HG03521 (cell line): ENCODE results near the gene RCN1.
"Not testable (repeated sequence)": the region's sequence is repeated elsewhere in the genome, so short reads cannot be mapped to it uniquely, and the experiment has no call there.

Experiments
- ATAC-seq: cut with Tn5 transposase; IDR thresholded peaks from one replicate; pipeline ENCODE4 v1.9.1; 2021; ENCODE audit warnings: mild to moderate bottlenecking, moderate library complexity; ENCODE audit not compliant: unreplicated experiment

Gene RCN1

DNA sequence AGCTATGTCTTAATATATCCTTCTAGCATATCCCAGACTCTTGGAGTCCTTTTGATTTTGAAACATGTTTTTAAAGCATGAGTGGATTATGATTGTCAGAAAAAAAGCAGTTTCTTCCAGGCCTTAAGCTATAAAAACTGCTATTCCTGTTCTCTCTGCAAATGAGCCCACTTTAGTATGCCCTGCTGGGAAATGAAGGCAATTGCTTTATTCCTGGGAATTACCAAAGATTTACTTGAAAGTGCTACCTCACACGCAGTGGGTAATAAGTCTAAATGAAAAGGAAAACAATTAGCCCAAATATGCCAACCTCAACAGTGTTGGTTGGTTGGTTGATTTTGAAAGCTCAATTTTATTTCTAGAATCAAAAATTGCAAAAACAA, 17.2 kb upstream of the RCN1 start:
- ATAC-seq = no peak

GRCh38 chr11:32079553-32079952, 11.3 kb upstream of the RCN1 start:
- ATAC-seq = no peak

GRCh38 chr11:32080361-32080980, 10.4 kb upstream of the RCN1 start:
- ATAC-seq = no peak

GRCh38 chr11:32081129-32081641, 9.7 kb upstream of the RCN1 start:
- no peak for ATAC-seq

DNA sequence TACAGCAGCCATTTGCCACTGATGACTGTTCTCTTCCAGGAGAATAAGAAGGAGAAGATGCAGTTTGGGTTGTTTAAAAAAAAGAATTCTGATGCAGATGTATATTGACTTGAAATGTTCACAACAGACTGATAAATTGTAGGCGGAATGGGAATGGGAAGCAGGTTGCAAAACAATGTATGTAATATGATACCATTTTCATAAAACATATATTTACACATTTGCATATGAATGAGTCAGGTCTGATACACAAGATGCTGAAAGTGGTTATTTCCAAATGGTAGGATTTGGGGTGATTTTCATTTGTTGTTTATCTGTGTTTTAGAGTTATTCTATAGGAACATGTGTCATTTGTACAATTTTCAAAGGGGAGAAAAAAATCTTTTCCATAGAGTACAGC, 9.0 kb upstream of the RCN1 start:
- ATAC-seq = no peak

DNA sequence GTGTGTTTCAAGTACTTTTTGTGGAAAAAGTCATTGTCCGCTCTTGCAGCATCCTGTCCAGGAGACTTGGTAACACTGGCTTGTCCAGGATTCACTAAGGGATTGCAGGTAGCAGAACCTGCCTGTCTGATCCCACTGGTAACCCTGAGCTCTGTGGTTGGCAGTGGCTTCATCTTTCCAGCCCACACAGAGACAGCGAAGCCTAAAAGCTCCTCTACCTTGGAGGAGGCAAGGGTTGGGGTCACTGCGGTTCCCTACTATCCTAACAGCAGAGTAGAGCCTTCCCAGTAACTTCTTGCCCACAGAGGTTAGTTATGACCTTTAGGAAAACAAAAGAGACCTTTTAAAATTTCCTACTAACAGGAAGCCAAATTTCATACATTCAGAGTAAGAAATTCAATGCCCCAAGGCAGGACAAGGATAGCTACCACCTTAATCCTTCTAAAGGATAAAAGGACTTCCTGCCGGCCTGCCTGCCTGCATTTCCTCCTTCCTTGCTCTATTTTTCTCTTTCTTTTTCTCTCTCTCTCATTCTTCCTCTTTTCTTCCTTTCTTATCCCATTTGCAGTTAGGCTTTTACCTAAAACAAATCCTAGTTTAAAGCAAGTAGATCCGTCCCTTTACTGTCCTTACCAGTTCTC, 8.4 kb upstream of the RCN1 start:
- no peak for ATAC-seq

- ATAC-seq = no peak
Measured at GRCh38 chr11:32087597-32087996, 3.3 kb upstream of the RCN1 start.

DNA sequence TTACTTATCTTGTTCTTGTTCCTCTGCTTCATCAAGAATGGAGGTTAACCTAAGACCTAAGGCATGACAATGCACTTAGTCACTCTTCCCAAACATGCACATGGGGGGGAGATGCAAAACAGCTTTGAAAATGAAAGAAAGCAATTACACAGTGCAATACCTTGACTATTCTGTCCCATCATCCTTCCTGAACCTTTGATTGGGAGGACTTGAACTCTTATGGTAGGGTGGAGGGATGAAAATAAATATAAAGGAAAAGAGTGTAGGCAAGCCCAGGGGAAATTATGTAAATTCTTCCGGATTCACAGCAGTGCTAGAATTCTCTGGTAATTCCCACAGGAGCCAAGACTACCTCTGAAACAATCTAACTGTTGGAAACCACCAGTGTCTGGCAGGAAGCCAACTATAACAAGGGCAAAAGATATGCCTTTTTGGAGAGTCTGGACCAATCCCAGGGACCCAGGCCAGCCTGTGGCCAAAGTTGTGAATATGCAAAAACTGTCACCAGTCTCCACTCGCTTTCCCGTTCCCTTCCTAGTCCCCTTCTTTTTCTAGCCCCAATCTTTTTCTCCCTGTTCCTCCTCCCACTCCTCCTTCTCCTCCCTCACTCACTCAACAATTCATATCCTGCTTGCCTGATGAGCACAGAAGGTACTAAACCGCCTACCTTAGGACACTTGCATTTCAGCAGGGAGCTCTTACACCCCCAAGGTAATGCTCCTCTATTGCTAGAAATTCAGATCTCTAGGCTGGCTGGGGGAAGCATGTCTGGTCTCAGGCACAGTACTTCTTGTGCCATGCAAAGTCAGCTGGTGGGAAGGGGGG, 2.5 kb upstream of the RCN1 start:
- ATAC-seq = no peak

DNA sequence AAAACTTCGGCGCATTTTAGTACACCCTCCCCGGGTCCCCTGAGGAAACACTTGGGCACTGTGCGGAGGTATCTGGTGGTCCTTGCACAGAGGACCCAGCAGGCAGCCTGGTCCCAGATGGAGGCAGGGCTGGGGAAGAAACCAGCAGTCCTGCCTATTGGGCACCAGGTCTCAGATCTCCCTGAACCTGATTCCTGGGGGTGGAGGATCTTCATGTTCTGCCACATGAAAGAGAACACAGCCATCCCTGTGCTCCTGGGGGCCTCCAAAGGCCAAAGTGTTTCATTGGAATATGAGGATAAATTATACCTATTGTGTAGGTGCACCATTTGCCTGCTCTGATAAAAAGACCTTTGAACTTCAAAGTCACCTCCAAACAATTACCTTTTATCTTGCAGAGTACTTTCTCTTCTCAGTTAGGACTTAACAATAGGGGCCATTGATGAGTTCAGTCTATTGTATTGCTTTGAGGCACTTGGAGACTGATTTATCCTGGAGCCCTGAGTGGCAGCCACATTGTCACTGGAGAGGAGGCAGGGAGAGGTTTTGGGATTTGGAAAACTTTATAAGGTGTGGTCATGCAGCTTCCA, 1.8 kb downstream of the RCN1 start:
- ATAC-seq = no peak

DNA sequence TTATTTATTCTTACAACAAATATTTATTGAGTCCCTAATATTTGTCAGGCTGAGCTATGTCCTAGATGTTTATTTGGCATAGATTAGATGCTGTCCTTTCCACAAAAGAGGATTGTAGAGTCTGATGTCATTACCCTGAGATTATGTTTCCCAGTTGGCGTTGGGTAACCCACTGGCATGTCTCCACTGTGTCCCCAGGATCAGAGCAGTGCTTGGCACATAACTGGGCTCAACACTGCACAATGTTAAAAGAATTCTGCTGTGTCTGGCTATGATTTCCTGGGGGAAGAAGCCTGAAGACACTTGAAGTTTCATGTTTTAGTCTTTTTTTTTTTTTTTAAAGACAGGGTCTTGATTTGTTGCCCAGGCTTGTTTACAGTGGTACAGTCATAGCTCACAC, 4.0 kb downstream of the RCN1 start:
- no peak for ATAC-seq

DNA sequence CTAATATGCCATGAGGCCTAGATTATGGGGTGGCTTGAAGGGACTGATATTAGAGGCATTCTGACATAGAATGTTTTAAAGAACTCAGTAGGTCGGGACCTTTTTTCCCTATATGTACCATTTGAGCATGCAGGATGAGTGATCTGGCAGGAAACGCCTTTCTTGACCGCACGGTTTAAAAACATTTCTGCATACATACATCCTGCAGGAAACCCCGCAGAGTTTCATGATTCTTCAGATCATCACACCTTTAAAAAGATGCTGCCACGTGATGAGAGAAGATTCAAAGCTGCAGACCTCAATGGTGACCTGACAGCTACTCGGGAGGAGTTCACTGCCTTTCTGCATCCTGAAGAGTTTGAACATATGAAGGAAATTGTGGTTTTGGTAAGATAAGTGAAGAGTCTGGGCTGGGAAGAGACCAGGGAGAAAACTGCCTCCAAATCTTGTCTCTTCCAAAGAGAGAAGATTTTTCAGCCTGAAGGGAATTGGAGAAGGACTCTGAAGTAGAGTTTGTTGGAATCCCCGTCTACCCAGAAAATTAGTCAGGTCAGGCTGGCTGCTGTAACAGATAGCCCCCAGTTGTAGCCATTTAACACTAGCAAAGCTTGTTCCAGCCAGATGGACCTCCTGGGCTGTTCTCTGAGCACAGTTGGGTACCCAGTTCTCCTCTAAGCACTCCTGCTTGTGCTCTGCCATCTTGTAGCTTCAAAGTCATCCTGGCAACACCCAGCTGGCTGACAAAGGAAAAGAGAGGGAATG, 7.4 kb downstream of the RCN1 start:
- no peak for ATAC-seq

DNA sequence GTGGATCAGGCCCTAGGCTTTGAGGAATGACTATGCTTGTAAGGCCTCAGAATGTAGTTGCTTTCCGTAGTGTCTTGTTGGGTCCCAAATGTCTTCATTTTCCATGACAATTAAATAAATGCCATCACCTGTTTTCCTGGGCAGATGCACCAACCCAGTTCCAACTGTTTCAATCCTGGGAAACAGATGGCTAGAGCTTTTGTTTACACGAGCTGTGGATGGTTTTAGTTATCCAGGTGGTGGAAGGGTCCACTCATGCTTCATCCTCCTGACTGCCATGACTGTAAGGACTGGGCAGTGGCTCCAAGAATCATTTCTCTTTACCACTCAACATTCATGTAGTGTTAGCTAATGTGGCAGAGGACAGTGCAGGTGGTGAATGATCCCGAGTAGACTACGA, 8.6 kb downstream of the RCN1 start:
- ATAC-seq = no peak

DNA sequence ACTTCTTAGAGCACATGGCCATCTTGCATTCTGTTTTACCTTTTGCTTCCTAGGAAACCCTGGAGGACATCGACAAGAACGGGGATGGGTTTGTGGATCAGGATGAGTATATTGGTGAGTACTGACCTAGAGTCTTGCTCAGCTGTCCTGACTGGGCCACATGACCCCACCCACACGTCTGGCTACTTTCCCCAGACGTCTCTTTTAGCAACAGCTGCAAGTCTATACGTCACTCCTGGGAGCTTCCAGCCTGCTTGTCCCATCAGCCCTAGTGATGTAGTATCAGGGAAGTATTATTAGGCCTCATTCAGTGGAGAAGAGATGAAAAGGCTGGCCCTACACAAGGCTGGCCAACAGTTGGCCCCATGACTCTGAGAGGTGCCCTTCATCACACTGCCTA, 9.6 kb downstream of the RCN1 start:
- ATAC-seq = no peak

DNA sequence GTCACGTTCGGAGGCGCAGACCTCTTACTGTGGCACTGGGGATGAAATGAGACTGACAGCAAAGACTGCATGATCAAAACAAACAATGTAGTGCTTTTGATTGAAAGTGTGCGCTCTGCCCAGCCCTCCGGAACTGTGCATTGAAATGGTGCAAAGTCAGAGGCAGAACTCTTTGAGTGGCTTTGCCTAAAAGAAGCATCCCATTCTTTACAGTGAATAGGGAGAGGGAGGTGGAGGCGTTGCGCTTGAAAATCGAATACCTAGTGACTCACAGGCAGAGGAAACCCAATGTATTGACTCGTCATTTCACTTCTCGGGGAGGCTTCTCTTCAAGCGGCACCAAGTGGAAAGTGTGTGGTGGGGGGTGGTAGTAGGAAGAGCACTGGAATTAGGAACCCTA, 10.9 kb downstream of the RCN1 start:
- ATAC-seq = no peak

DNA sequence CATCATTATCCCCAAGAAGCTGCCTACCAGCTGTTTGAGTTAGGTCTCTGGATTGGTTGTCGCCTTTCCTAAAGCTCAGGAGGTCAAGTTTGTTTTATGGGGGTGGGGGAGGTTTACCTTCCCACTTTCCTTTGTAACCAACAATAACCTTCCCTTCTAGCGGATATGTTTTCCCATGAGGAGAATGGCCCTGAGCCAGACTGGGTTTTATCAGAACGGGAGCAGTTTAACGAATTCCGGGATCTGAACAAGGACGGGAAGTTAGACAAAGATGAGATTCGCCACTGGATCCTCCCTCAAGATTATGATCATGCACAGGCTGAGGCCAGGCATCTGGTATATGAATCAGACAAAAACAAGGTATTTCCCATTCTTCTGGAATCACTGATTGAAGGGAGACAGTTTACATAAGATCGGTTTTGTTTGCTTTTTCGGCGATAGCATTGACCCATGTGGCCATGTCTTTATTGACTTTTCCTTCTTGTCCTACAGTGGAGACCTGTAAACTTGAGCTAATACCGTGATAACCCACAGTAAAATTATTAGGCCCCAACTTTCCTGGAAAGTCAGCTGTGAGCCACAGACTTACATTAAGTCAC, 12.3 kb downstream of the RCN1 start:
- not testable (repeated sequence) for ATAC-seq

- no peak for ATAC-seq
Measured at GRCh38 chr11:32103941-32104340, 13.1 kb downstream of the RCN1 start.

DNA sequence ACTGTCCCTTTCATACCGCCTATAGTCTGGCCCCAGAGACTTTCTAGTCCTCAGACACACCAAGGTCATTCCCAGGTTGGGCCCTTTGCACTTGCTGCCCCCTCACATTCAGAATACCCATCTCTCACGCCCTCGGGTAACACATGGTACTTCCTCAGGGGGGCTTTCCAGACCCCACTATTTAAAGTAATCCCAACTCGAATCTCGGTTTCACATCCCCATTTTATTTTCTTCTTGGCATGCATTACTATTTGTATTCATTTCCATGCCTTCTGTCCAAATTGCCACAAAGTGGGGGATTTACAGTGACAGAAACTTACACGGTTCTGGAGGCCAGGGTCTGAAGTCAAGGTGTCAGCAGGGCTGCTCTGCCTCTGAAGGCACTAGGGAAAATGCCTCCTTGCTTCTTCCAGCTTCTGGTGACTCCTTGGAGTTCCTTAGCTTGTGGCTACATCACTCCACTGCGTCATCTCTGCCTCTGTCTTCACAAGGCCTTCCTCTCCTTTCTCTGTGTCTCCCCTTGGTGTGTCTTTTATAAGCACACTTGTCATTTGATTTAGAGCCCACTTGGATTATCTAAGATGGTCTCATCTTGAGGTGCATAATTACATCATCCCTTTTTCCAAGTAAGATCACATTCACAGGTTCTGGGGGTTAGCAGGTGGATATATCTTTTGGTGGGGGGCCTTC, 15.1 kb downstream of the RCN1 start:
- ATAC-seq = peak; percentile 50

DNA sequence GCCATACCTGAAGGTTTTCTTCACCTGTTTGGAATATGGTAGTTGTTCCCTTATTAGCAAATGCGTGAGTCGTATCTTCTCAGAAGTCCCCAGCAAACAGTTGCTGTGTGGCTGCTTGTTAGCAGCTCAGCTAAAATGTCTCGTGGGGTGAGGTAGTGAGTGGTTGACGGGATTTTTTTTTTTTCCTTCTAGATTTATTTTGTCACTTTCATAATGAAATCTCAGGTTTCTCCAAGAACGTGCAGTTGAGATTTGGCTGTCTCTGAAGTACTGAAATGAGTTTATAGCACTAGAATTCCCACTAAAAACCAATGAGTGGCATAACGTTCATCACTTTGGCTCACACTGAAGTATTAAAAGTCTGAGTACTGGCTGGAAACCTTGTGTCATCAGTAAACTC, 16.8 kb downstream of the RCN1 start:
- ATAC-seq = no peak

- no peak for ATAC-seq
Measured at GRCh38 chr11:32108576-32108975, 17.7 kb downstream of the RCN1 start.

GRCh38 chr11:32109138-32109537, 18.3 kb downstream of the RCN1 start:
- ATAC-seq = no peak
